GM19240 (cell line): ENCODE data around the gene CYB561D2.
A peak's percentile ranks its signal among the peaks of the same experiment; 100 is the strongest.
"Not testable (repeated sequence)": the region's sequence is repeated elsewhere in the genome, so short reads cannot be mapped to it uniquely, and the experiment has no call there.

ENCODE experiments used
- DNase-seq: peaks from one replicate; pipeline ENCODE4 v3.0.0; 2011; ENCODE audit warnings: low spot score; ENCODE audit not compliant: insufficient read length

CYB561D2 gene, protein sequence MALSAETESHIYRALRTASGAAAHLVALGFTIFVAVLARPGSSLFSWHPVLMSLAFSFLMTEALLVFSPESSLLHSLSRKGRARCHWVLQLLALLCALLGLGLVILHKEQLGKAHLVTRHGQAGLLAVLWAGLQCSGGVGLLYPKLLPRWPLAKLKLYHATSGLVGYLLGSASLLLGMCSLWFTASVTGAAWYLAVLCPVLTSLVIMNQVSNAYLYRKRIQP

DNA sequence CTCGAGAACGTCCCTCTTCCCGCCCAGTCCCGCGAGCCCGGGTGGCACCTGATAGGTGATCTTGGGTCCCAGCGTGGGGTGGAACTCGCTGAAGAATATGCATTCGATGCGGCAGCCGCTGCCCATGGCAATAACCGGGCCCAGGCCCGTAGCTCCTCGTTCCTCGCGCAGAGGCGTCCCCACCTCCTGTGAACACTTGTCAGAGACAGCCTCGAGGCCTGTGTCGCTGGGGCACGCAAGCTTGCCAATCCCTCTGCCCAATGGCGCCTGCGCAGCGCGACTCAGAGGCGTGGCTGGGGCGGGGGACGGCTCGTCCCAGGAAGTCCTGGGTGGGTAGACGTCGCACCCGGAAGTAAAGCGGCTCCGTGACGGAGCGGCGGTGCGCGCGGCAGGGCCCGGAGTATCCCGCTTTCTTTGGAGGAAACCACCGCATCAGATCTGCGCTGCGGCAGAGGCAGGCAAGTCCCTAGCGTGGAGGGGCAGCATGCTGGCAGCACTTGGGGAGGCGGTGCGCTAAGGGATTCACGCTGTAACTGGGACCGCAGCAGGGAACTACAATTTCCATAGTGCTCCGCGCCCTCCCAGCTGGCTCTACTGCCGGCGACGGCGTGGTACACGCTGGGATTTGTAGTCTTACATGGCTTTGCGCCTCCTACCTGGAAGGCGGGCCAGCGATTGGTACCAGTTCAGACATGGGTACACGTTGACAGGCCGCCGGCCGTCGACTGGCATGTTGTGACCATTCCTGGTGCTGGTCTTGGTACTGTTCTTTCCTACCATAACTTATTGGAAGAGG, at the start of gene CYB561D2, which contains the start of gene NPRL2:
Gene CYB561D2, plus strand, starts transcription at position 336 of the 796 bp plus-strand sequence. CDS start 572 bp downstream, outside the sequence.
Gene NPRL2, minus strand, starts transcription at position 249 of the 796 bp plus-strand sequence. Its CDS starts 123 bp downstream, at position 126.
- DNase-seq: peak; percentile 97

DNA sequence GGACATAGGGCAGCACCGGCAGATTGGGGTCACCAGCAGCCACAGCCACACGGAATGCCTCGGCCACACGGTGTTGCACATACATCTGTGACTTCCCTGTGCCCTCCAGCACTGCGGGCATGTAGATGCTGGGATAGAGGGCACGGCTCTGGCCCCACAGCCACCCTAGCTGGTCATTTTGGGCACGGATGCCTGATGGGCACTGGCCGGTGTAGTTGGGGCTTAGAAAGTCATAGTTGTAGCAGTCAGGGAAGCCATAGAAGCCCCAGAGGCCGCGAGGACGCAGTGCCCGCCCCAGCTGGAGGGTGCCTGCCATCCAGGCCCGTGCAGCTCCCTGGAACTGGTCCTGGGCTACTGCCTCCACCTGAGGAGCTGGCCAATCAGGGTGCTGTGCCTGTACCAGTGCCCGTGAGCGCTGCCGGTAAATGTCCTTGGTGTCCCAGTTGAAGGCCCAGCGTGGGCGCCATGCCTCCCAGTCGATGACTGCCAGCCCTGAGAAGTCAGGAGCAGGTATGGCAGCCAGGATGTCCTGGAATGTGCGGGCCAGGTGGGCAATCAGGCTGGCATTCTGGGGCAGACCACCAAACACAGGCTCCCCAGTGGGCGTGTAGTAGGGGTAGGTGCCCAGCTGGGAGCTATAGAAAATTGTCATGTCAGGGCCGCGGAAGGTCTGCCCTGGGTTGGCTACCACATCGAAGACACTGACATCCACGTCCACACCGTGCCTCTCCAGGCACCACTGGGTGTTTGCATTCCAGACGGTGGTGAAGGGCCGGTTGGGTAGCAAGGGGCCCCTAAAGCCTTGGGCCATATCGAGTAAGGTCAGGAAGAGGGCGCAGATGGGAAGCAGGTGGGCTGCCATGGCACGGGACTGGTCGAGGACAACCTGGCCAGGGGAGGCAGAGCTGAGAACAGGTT, 48.3 kb upstream of the CYB561D2 start:
- no peak for DNase-seq

DNA sequence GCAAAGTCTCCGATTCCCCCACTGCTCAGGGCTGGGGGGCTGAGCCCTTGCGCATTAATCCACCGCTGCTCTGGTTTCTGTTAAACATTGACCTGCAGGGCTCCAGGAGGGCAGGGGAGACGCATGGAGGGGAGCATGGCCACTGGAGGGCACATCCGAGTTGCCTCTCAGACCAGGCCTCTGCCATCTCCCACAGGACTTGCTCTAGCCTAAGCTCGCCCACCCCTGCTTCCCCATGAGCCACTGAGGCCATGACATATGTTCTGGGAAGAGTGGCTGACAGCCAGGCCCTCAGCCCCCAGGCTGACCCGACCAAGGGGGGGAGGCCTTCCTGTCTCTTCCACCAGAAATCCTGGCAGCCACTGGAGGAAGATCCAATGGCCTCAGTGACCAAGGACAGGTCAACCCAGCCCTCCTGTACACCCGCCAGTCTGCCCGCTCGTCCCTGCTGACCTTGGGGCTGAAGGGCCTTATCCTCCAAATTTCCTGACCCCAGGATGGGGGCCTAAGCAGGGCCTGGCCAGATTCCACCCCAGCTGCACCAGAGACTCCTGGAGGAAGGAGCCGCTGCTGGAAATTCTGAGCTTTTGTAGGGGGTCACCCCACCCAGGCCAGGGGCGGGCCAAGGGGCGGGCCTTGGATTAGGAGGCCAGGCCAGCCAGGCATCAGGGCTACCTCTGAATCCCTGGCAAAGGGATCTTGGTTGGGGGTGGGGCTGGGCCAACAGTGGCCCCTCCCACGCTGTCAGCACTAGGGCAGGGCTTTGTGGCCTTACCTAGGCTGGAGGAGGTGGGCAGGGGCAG, 47.4 kb upstream of the CYB561D2 start, which contains the start of gene HYAL1:
Gene HYAL1, minus strand, starts transcription at position 562 of the 803 bp plus-strand sequence. CDS start 618 bp downstream, outside the sequence.
- no peak for DNase-seq

DNA sequence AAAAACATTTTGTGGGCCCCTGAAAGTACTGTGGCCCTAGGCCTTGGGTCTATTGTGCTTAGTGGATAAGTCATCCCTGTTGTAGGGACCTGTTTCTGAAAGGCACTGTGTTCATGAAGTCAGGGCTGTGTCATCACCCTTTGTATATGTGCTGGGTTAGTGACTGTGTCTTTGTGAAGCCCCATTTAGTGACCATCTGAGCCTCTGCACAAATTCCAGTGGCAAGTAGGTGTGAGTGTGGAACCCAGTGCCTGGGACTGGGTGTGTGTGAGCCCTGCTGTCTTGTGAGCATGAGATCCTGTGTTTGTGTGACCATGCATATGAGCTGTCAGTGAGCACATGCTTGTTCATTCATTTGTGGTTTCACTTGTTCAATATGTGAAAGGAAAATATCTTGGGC, 46.1 kb upstream of the CYB561D2 start:
- DNase-seq: no peak

DNA sequence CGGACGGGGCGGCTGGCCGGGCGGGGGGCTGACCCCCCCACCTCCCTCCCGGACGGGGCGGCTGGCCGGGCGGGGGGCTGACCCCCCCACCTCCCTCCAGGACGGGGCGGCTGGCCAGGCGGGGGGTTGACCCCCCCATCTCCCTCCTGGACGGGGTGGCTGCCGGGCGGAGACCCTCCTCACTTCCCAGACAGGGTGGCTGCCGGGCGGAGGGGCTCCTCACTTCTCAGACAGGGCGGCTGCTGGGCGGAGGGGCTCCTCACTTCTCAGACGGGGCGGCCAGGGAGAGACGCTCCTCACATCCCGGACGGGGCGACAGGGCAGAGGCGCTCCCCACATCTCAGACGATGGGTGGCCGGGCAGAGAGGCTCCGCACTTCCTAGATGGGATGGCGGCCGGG, 38.6 kb upstream of the CYB561D2 start:
- not testable (repeated sequence) for DNase-seq

DNA sequence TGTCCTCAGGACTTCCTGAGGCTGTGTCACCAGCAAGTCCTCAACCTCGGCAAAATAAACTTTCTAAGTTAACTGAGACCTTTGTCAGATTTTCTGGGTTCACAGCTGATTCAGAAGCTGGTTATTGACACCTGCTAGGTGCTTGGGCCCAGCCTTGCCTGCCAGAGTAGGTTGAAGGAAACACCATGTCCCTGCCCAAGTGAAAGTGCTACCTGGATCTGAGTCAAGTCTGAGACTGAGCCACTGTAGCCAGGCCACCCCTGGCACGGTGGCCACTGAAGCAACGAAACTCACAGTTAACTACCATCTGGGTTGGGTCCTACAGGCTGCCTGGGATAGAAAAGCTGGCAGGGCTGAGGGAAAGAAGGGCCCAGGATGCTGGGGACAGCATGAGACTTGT, 36.3 kb upstream of the CYB561D2 start:
- no peak for DNase-seq

DNA sequence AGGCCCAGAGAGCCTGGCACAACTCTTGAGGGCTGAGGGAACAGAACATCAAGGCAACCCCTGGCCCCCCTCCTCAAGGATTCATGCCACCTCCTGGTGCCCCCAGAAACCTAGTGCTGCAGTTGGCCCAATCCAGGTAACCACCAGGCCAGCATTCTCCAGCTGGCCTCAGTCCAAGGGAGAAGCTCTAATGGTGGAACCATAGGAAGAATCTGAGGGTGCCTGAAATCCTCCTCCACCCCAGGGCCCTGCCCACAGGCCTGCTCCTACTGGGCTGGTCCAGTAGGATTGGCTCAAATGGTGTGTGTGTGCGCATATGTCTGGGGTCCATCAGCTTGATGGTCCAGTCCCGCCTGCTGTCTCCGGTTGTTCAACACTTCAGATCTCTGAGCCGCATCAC, 35.8 kb upstream of the CYB561D2 start:
- DNase-seq: no peak

DNA sequence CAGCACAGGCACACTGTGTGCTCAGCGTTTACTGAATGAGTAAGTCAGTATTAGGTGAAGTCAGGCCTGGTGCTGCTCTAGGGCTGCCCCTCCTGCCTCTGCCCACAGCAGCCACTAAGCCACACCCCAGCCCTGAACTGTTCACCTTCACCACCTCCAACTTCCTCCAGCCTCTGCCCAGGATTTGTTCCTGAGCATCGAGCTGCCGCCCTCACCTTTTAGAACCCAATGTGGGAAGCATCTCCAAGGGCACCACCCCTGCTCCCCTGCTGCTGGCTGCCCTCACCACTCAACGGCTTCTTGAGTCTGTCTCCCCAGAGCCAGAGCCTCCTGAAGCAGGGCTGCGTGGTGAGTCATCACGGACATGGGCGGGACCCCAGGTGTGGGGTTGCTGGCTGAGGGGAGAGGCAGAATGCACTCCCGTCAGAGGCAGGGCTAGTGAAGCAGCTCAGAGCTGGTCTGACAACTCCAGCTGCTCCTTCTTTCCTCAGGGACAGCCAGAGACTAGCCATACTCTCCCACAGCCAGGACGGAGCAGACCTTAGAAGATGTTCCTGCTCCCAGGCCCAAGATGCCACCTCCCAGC, 33.9 kb upstream of the CYB561D2 start:
- DNase-seq: no peak

DNA sequence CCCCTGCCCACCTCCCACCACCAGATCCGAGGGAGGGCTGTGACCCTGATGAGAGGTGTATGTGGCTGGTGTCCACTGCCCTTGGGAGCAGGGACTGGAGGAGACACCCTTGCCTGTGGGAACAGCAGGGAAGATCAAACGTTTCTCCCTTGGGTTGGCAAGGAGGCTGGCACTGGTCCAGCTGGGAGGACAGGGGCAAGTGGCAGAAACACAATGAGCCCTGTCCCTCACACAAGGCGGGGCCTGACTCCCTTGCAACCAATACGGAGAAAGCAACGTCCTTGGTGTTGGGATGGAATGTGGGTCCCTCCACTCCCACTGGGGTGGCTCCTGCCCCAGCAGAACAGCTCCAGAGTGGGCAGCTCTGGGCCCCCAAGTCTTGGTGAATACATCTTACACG, 33.4 kb upstream of the CYB561D2 start:
- no peak for DNase-seq

DNA sequence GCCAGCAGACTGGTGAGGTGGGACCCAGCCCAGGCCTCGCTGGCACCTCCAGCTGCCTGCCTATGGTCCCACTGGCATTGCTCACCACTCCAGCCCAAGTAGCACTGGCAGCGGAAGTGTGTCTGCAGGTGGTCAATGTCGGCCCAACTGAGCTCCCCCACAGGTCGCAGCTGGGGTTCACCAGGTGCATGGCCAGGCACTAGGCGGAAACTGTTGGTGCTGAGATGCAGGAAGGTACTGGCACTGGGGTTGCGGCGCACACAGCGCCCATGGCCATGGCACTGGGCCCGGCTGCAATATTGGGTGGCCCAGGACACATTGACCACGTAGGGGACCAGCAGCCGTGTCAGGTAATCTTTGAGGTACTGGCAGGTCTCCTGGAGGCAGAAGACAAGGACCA, 32.5 kb upstream of the CYB561D2 start:
- DNase-seq: no peak

DNA sequence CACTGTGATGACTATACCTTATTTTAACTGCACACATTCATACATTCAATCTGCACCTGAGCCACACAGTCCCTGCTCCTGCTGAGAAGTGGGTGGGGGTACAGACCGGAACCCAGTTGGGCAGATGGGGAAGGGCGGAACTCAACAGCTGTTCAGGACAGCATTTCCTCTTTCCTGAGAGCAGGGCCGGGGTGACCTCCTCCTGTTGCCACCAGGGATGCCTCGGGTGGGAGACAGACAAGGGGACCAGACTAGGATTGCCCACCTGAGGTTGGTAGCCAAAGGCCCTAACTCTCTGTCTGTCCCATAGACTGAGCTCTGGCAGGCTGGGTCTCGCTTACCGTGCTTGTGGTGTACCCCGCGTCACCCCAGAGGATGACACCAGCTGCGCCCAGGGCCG, 32.0 kb upstream of the CYB561D2 start:
- DNase-seq: no peak

DNA sequence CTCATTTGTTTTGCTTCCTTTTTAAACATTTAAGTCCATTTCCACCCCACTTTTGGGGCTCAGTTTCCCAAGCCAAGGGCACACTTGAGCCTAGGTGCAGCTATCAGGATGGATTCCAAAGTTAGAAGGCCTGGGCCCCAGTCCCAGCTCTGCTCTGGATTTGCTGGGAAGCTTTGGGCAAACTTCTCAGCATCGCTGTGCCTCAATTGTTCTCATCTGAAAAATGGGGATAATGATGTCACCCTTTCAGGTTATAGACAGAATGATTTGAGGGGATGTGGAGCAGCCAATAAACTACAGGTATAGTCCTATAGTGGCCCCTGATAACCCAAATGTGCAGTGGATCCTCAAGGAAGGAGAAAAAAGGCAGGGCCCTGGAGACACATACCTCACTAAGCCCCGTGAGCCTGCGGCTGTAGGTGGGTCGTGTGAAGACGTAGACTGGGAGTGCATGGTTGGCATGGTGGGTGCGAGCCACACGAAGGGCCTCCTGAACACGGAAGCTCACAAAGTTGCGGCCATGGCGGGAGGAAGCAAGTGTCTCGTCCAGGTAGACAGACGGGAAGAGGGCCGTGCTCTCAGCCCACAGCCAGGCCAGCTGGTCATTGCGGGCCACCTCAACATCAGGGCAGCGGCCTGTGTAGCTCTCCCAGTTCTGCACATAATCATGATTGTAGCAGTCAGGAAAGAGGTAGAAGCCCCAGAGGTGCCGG, 31.3 kb upstream of the CYB561D2 start:
- no peak for DNase-seq

DNA sequence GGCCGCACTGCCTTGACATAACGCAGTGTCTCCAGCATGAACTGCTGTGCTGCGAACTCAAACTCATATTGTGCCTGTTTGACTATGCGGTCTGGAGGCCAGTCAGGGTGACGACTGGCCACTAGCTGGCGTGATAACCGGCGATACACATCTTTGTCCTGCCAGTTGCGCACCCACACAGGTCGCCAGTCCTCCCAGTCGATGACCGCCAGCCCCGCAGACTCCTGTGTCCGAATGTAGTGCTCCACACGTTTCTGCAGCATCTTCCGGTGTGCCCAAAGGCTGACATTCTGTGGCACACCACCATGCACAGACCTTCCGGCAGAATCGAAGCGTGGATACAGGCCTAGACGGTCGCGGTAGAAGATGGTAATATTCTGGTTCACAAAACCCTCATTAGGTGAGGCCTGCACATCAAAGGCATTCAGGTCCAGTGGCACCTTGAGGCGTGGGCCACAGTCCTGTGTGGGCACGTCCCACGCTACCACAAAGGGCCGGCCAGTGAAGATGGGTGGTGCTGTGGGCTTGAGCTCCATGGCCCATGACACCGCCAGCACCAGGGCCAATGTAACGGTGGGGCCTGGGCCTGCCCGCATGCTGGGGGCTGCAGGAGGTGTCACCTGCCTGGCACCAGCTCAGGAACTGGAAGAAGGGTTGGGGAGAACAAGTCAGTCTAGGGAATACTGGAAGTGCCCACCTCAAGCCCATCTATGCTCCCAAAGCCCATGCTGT, 30.6 kb upstream of the CYB561D2 start:
- no peak for DNase-seq

DNA sequence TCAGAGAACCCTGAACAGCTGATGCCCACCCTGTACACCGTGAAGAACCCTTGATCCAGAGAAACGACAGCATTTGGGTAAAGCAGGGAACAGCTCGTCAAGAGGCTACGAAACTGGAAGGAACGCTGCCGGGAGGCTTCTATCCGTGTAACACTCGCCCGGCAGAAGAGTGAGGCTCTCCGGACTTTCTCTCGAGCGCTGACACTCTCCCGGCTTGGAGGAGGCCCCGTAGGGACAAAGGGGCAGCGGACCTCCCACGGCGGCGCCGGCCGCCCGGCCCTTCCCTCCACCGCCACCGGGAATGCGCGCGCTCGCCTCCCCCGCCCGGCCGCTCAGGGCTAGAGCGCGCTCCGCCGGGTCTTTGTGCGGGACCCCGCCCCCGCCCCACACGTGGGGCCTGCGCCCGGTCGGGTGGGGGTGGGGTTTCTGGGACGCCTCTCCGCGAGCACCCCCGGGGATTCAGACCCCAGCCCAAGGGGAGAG, 29.8 kb upstream of the CYB561D2 start:
- DNase-seq: peak; percentile 34

DNA sequence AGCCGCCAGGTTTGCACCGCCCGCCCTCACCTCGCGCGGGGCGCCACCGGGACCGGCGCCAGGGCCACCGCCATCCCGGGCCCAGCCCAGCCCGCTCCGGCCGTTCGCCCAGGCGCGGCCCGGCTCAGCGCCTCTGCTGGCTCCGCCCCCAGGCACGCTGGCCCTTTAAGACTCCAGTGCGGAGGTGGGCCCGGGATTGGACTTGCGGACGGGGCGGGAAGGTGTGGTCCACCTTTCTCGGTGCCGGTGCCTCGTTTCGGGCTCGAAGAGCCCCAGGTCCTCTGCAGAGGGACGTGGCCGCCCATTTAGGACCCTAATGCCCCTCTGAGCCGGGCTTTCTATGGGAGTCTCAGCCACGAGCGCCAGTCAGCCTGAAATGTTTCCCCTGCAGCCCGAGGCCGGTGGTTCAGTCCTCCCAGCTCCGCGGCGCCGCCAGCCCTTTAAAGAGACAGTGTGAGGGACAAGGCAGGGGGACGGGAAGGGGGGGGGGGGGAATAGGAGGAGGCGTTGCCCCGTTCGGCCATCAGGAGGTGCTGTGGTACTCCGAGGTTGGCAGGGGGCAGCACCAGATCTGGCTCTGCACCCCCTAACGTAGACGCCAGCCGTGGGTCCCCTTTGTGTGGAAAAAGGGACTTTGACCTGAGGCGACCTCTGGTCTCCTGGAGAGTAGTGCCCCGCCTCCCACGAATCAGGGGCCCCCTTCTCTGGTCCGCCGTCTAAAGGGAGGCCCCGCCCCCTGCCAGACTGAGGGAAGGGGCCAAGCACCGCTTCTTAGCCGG, 29.1 kb upstream of the CYB561D2 start:
- DNase-seq: peak; percentile 80

DNA sequence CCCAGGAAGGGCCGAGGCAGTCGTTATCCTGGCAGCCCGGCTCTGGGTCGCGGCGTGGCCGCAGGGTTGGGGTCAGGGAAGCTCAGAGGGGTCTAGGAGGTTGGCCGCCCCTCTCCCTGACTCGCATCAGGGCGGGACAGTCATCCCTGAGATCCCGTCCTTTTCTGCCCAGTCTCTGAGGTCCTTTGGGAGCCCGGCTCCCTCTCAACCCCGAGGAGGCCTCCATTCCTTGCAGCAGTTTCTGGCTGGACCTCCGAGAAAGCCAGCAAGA, 28.6 kb upstream of the CYB561D2 start:
- no peak for DNase-seq

DNA sequence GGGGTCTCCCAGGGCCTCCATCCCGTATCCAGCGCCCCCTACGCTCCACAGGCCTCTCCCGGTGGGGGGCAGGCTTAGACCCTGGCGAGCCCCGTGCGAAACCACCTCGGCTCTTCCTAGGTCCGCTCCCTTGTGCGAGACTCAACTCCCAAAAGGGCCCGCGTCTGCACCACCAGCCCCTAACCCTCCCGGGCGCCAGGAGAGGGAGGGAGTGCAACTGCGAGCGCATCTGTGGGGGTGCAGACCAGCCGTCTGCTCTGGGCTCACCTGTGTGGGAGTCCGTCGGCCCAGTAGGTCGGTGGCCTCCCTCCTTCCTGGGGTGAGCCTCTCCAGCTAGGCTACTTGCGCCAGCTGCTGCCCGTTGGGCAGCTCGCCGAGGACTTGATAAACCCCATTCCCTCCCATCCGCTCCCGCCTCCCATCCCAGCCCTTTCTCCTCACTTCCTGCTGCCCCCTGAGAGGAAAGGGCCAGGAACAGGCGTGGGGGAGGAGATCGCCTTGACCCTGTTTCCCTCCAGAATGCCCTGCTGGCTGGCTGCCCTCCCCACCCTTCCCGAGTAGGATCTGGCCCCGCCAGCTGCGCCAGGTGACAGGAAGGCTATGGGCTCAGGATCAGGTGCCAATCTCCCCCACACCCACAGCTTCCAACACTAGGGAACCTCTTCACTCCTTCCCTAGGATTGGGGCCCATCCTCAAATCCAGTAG, 28.1 kb upstream of the CYB561D2 start, which contains the start of gene HYAL2:
Gene HYAL2, minus strand, starts transcription at position 360 of the 706 bp plus-strand sequence. CDS start 2,256 bp downstream, outside the sequence.
- DNase-seq: no peak
